Activated CD8-positive, alpha-beta memory T cell treated with anti-CD3 and anti-CD28 coated beads for 4 hours (primary cell): ENCODE measurements around the gene OSBPL2.
A peak's percentile ranks its signal among the peaks of the same experiment; 100 is the strongest.

ENCODE experiments used
- DNase-seq, 2 donors: peaks; one replicate each; pipeline ENCODE4 v3.0.0-alpha.2; 2020; ENCODE audit warnings: low read depth in 2 of 2

OSBPL2 gene

DNA sequence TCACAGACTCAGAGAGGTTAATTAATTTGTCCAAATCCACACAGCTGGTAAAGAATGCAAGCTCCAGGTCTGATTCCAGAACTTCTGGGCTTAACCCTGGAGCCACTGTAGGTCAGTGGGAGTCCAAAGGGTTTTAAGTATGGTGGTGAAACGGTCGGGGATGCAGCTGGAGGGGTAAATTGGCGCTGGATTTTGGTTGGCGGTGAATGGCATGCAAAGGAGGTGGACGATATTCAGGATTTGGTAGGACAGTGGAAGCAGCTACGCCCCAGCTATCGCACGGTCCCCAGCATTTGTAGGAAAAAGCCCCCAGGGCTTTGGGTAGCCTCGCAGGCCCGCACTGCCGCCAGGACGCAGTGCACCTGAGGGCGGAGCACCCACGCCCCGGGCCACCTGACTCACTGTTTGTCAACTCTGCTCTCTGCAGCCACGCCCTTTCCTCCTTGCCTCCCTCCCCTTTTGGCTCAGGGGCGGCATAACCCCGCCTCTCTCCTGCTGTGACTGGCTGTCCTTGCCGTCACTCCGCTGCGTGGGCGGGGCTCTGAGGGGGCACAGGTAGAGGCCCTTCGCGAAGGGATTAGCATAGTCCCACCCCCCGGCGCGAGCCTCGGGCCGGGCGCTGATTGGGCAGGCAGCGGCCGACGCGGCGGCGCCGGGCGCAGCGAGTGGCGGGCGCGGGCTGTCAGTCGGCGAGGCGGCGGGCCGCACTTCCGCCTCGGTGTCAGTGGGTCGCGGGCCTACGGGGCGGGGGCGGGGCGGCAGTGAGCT lies at the start of gene OSBPL2:
Gene OSBPL2, plus strand, starts transcription at position 721 of the 768 bp plus-strand sequence. CDS start 17,664 bp downstream, outside the sequence.
- DNase-seq, result peak; percentile 100

DNA sequence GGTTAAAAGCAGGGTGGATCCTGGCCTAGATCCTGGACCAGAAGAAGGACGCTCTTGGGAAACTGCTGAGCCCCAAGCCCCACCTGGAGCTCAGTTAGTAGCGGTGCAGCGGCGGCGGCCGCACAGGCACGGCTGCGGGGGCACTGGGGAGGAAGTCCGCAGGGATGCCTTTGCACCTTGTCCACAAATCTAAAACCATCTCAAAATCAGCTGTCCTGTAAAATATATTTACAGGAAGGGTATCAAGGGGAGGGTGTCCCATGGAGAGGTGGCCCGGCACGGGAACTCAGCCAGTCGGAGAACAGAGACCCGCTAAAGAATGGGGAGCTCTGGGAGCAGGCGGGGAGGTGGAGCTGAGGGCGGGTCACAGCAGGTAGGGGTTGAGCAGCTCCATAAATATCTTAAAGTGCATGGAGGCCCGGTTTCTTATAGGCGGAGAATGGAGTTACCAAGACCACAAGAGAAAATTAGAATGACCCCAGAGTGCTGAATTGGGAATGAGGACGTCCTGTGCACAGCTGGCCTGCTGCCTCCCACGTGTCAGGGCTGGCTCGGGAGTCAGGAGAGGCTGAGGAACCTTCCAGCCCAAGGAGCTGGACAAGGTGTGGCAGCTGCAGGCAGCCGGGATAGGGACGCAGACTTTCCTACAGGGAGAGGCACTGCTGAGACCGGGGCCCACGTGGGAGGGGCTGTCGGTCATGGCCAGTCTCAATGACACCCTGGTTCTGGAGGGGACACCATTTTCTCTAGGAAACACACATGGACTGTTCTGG lies 47.5 kb upstream of the OSBPL2 start:
- no peak for DNase-seq

DNA sequence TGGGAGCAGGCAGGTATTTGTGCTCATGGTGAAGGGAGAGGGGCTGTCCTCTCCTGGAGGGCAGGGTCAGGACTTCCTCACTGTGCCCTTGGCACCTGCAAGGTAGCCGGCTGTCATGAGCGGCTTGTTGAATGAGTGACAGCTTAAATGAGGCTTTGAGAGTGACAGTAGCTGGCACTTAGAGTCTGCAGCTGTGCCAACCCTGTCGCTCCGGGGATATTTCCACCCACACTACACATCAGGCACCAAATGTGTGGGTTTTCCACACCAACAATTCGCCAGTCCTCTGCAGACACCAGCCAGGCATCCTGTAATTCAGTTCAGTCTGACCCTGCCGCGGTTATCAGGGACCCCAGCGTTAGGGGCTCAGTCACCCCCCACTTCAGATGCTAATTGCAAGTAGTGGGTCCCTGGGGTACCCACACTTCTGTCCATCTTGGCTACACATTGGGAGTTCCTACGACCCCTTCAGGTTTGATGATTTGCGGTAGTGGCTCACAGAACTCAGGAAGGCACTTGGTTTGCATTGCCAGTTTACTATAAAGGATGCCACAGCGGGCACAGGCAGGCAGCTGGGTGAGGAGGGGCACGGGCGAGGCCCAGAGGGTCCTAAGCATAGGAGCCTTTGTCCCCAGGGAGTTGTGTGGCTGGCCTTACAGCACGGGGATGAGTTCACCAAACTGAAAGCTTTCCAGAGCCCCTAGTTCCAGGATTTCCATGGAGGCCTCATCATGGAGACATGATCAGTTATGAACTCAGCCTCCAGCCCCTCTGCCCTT lies 46.4 kb upstream of the OSBPL2 start:
- no peak for DNase-seq

GRCh38 chr20:62192635-62193034 lies 45.7 kb upstream of the OSBPL2 start:
- DNase-seq, result no peak

GRCh38 chr20:62193079-62194025 lies 45.0 kb upstream of the OSBPL2 start:
- DNase-seq, result no peak

GRCh38 chr20:62195075-62195405 lies 43.3 kb upstream of the OSBPL2 start:
- DNase-seq, result no peak

DNA sequence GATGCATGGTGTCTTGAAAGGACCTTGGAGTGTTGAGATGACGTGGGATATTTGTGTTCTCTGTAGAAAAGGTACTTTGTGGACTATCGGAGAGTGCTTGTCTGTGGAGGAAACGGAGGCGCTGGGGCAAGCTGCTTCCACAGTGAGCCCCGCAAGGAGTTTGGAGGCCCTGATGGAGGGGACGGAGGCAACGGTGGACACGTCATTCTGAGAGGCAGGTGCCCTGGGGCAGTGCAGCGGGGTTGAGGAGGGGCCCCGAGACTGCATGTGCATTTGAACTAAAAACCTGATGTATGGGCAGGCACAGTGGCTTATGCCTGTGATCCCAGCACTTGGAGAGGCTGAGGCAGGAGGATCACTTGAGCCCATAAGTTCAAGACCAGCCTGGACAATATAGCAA lies 42.6 kb upstream of the OSBPL2 start:
- no peak for DNase-seq

DNA sequence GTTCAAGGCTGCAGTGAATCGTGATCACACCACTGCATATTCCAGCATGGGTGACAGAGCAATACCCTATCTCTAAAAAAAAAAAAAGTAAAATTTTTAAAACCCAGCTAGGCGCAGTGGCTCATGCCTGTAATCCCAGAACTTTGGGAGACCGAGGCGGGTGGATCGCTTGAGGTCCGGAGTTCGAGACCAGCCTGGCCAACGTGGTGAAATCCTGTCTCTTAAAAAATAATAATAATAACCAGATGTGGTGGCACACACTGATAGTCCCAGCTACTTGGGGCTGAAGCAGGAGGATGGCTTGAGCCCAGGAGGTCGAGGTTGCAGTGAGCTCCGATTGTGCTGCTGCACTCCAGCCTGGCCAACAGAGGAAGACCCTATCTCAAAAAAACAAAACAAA lies 42.0 kb upstream of the OSBPL2 start:
- DNase-seq, result no peak

- DNase-seq, result no peak
These were observed 41.0 kb upstream of the OSBPL2 start for GRCh38 chr20:62197311-62197710.

GRCh38 chr20:62197801-62198200 lies 40.5 kb upstream of the OSBPL2 start:
- no peak for DNase-seq

DNA sequence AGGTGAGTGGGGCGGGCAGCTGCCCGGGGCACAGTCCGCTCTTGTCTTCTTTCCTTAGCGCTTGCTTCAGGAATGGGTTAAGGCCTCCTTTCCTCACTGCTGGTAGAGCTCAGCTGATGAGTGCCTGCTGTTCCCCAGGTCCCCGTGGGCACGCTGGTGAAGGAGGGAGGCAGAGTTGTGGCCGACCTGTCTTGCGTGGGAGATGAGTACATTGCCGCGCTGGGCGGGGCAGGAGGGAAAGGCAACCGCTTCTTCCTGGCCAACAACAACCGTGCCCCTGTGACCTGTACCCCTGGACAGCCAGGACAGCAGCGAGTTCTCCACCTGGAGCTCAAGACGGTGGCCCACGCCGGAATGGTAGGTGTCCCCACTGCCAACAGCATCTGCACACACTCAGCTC lies 39.8 kb upstream of the OSBPL2 start:
- DNase-seq, result no peak

DNA sequence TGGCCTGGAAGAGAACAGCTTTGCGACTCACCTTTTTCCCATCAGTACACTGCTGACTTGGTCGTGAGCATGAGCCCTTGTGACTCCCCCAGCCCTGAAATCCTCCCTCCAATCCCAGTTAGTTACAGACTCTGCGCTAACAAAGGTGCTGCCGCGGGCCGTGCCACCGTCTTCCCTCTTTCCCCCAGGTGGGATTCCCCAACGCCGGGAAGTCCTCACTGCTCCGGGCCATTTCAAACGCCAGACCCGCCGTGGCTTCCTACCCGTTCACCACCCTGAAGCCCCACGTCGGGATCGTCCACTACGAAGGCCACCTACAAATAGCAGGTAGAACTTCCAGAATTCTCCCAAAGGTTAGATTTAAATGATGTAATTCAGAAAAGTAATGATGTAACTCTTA lies 39.4 kb upstream of the OSBPL2 start:
- DNase-seq, result no peak

DNA sequence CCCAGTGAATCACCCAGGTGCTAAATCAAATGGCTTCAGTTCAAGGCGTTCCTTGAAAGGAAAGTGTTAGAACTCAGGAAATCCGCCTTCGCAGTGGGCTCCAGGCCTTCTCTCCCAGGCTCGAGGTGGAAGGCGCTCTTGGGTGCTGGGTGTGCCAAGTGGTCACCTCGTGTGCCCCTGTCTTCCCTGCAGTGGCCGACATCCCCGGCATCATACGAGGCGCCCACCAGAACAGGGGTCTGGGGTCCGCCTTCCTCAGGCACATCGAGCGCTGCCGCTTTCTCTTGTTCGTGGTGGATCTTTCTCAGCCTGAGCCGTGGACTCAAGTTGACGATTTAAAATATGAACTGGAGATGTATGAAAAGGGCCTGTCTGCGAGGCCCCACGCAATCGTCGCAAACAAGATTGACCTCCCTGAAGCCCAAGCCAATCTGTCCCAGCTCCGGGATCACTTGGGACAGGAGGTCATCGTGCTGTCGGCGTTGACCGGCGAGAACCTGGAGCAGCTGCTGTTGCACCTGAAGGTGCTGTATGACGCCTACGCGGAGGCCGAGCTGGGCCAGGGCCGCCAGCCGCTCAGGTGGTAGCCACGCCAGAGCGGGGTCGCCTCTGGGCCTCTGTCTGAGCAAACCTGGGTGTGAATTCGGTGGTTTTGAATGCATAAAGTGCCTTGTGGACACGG lies 37.7 kb upstream of the OSBPL2 start:
- no peak for DNase-seq

DNA sequence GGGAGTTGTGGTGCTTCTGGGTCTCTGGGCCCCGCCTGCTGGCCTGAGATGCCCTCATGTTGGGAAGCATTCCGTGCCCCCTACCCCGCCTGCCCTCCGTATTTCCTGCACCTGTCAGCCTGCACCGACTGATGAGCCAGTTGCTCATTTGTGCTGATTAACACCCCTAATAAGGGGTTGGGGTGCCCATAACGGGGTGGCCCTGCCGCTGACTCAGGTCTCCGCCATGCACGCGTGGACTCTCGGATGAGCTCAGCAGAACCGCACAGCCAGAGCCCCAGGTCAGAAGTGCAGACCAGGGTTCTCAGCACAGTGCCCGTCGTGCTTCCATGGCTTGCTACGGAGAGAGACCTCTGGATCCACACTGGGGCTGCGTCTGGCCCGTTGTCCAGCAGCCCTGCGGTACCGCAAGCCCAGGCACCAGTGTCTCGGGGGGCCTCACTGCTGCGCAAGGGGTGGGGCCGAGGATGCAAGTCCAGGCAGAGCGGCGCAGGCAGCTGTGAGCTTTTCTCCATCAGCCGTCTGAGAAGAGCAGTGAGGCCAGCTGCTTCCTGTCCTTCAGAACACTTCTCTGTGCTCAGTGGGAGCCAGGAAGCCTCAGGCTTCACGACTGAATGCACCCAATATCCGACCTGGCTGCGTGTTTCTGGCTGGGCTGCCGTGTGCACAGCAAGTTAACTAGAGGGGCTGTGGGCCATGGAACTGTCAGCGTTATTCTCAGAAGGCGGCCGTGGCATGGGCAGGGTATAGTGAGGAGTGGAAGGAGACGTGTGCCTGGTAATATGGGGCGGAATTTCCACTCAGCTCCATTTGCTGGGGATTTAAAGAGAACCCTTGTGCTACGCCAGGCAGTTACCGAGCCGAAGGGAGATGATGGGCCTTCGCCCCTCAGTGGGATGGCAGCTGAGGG lies 36.9 kb upstream of the OSBPL2 start:
- no peak for DNase-seq

DNA sequence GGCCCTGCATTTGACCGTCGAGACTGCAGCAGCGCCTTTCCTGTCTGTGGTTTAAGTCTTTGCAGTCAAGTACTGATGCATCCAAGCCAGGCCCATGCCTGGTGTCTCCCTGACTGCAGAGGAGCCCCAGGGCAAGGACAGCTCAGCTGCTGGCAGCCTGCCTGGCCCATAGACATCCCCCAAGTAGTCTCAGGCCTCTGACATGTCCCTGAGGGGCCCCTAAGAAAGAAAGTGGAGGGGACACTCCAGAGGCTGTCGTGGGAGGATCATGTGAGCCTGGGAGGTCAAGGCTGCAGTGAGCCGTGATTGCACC lies 36.3 kb upstream of the OSBPL2 start:
- DNase-seq, result no peak

GRCh38 chr20:62202676-62203377 lies 35.5 kb upstream of the OSBPL2 start:
- no peak for DNase-seq

- DNase-seq, result no peak
These were observed 34.8 kb upstream of the OSBPL2 start for GRCh38 chr20:62203378-62204030.

GRCh38 chr20:62205618-62206387 lies 32.5 kb upstream of the OSBPL2 start:
- no peak for DNase-seq
